Measurements from ENCODE around the gene ID1.
"Not testable (repeated sequence)": the region's sequence is repeated elsewhere in the genome, so short reads cannot be mapped to it uniquely, and the experiment has no call there.

Gene ID1

GRCh38 chr20:31579245-31579644, 25.8 kb upstream of the ID1 start:
- Histone ChIP-seq H3K9me3 (ENCODE audit: severe bottlenecking) (no peaks in the 10 kb centered on the region), H3K4me1 (ENCODE audit: insufficient read depth, poor library complexity, severe bottlenecking) (peaks cover 1% of the 10 kb centered on the region), H3K36me3 (ENCODE audit: low read depth) (no peaks in the 10 kb centered on the region), H3K27ac (ENCODE audit: poor library complexity, severe bottlenecking) (no peak overlapping the region), H3K4me3 (ENCODE audit: severe bottlenecking) (no peak overlapping the region), H3K27me3 (ENCODE audit: insufficient read depth, poor library complexity, severe bottlenecking) (no peaks in the 10 kb centered on the region)
- TF ChIP-seq, protein P1, sequence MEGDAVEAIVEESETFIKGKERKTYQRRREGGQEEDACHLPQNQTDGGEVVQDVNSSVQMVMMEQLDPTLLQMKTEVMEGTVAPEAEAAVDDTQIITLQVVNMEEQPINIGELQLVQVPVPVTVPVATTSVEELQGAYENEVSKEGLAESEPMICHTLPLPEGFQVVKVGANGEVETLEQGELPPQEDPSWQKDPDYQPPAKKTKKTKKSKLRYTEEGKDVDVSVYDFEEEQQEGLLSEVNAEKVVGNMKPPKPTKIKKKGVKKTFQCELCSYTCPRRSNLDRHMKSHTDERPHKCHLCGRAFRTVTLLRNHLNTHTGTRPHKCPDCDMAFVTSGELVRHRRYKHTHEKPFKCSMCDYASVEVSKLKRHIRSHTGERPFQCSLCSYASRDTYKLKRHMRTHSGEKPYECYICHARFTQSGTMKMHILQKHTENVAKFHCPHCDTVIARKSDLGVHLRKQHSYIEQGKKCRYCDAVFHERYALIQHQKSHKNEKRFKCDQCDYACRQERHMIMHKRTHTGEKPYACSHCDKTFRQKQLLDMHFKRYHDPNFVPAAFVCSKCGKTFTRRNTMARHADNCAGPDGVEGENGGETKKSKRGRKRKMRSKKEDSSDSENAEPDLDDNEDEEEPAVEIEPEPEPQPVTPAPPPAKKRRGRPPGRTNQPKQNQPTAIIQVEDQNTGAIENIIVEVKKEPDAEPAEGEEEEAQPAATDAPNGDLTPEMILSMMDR (IDR thresholded peaks at IDR 0.05; ENCODE audit: poor library complexity, severe bottlenecking) = no peak
- no peak for ATAC-seq (ENCODE audit: low read depth)
- no peak for DNase-seq (ENCODE audit: low spot score)

DNA sequence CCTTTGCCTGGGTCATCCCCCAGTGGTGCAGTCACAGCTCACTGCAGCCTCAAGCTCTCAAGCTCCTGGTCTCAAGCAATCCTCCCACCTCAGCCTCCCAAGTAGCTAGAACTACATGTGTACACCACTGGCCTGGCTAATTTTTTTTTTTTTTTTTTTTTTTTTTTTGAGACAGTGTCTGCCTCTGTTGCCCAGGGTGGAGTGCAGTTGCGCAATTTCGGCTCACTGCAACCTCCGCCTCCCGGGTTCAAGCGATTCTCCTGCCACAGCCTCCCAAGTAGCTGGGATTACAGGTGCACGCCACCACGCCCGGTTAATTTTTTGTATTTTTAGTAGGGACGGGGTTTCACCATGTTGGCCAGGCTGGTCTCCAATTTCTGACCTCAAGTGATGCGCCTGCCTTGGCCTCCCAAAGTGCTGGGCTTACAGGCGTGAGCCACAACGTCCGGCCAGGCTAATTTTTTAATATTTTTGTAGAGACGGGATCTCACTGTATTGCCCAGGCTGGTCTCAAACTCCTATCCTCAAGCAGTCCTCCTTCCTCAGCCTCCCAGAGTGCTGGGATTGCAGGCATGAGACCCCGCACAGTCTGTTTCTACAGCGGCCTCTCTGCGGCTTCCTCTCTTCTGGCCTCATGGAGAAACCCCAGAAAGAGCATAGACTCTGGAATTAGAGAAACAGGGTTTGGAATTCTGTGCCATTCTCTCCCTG, 25.0 kb upstream of the ID1 start:
- H3K27me3 ChIP-seq (ENCODE audit: insufficient read depth, poor library complexity, severe bottlenecking); H3K36me3 ChIP-seq (ENCODE audit: low read depth); H3K4me3 ChIP-seq (ENCODE audit: severe bottlenecking); H3K4me1 ChIP-seq (ENCODE audit: insufficient read depth, poor library complexity, severe bottlenecking); DNase-seq (ENCODE audit: low spot score); H3K27ac ChIP-seq (ENCODE audit: poor library complexity, severe bottlenecking); ATAC-seq (ENCODE audit: low read depth); H3K9me3 ChIP-seq (ENCODE audit: severe bottlenecking): not testable (repeated sequence)

GRCh38 chr20:31580706-31581105, 24.4 kb upstream of the ID1 start:
- Histone ChIP-seq H3K36me3 (ENCODE audit: low read depth) (no peaks in the 10 kb centered on the region), H3K9me3 (ENCODE audit: severe bottlenecking) (no peaks in the 10 kb centered on the region), H3K27ac (ENCODE audit: poor library complexity, severe bottlenecking) (no peak overlapping the region), H3K4me3 (ENCODE audit: severe bottlenecking) (no peak overlapping the region), H3K4me1 (ENCODE audit: insufficient read depth, poor library complexity, severe bottlenecking) (no peaks in the 10 kb centered on the region), H3K27me3 (ENCODE audit: insufficient read depth, poor library complexity, severe bottlenecking) (no peaks in the 10 kb centered on the region)
- ATAC-seq (ENCODE audit: low read depth) = no peak
- no peak for DNase-seq (ENCODE audit: low spot score)
- TF ChIP-seq, protein P1 (IDR thresholded peaks at IDR 0.05; ENCODE audit: poor library complexity, severe bottlenecking) = no peak

DNA sequence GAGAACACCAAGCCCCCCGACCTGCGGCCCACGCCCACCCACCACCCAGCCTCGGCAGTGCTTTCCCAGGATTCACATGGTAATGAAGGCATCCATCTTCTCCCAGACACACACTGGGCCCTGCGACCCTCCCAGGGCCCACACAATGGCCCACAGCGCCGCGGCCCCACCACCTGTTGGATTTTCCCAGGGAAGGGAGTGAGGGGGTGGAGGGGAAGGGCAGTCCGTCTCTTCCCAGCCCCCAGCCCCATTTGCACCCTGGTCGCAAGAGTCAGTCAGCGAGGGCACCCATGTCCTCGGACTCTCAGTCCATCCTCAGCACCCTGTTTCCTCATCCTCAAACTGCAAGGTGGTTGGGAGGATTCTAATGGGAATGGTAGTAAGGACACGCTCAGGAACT, 23.7 kb upstream of the ID1 start:
- no peaks in the 10 kb centered on the region for H3K36me3 ChIP-seq (ENCODE audit: low read depth)
- DNase-seq (ENCODE audit: low spot score) (no peak), ATAC-seq (ENCODE audit: low read depth) (no peak)
- no peak overlapping the region for H3K27ac ChIP-seq (ENCODE audit: poor library complexity, severe bottlenecking)
- no peaks in the 10 kb centered on the region for H3K4me1 ChIP-seq (ENCODE audit: insufficient read depth, poor library complexity, severe bottlenecking)
- no peak overlapping the region for H3K4me3 ChIP-seq (ENCODE audit: severe bottlenecking)
- H3K9me3 ChIP-seq (ENCODE audit: severe bottlenecking) = no peaks in the 10 kb centered on the region
- TF ChIP-seq, protein P1 (IDR thresholded peaks at IDR 0.05; ENCODE audit: poor library complexity, severe bottlenecking) = no peak
- no peaks in the 10 kb centered on the region for H3K27me3 ChIP-seq (ENCODE audit: insufficient read depth, poor library complexity, severe bottlenecking)

DNA sequence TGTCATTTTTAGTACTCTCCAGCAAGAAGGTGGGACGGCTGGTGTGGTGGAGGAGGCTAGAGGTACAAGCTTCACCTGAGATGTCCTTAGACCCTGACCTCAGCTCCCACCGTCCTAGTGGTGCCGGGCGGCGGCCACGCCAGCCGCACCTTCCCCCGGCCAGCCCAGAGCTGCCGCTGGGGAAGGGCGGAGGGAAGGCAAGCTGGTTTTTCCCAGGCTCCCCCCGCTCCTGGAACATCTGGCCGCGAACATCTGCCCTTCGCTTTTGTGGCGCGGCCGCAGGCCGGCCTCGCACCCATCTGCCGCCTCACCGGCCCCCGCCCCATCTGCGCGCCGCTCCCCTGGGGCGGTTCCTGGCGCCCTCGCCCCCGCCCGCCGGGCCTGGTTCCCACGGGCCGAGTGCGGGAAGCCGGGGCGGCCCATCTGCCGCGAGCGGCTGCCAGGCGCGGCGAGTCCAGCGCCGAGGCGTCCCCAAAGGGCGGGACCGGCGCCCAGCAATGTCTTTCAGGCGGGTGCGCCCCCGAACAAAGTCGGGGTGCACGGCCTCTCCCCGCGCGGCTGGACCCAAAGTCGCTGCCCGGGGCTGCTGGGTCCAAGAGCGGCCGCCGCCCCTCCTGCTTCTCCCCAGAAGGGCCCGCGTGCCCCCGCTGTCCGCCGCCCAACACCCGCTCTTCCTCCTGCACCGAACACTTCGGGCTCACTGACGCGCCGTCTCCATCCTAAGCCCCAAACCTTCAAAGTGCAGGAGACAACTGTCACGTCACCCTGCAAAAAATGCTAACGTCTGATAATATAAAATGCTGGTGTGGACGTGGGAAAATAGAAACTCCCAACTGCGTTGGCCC, 17.3 kb upstream of the ID1 start:
- no peak for DNase-seq (ENCODE audit: low spot score)
- TF ChIP-seq, protein P1 (IDR thresholded peaks at IDR 0.05; ENCODE audit: poor library complexity, severe bottlenecking) = no peak
- peak; percentile 50 for ATAC-seq (ENCODE audit: low read depth)
- no peak overlapping the region for H3K27ac ChIP-seq (ENCODE audit: poor library complexity, severe bottlenecking)
- no peaks in the 10 kb centered on the region for H3K27me3 ChIP-seq (ENCODE audit: insufficient read depth, poor library complexity, severe bottlenecking)
- H3K36me3 ChIP-seq (ENCODE audit: low read depth) = no peaks in the 10 kb centered on the region
- peaks cover 16% of the 10 kb centered on the region for H3K4me1 ChIP-seq (ENCODE audit: insufficient read depth, poor library complexity, severe bottlenecking)
- H3K9me3 ChIP-seq (ENCODE audit: severe bottlenecking) = no peaks in the 10 kb centered on the region
- H3K4me3 ChIP-seq (ENCODE audit: severe bottlenecking) = peak overlapping the region; percentile 27
